ENCODE data around the gene TRABD.

DNA sequence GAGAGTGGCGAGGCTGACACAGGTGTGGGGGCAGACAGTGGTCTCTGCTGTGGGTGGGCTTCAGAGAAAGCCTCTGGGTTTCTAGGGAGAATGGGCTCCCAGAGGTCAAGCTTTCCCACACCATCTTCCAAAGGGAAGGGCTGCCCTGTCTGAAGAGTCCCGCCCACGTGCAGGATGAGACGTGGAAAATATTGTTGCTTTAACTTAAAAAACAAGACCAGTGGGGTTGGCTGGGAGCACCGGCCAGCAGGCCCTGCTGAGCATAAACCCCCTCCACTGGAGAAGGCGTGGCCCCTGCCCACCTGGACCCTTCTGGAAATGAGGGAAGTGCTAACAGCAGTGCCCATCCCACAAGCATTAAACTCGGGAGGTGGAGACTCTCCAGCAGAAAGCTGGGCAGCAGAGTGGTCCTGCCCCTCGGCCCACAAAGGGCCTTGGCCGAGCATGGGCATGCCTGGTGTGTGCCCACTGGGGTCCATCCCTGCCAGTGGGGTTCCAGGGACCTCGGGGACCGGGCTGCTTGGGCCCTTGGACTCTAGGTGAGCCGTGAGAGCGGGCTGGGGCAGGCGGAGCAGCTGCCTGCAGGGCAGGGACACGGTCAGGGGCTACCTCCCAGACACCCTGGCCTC is 30.5 kb downstream of the TRABD start:
- no peak for TF ChIP-seq POLR2A (IDR thresholded peaks at IDR 0.05)
- no peak for TF ChIP-seq CTCF (IDR thresholded peaks at IDR 0.05)
